Mucosa of descending colon (tissue), 3 donors: Measurements from ENCODE around the gene ACO2. TPM values are rescaled to one million over a fixed set of nuclear protein-coding genes. Genes with fewer than 3 reads are reported as not detected.
A peak's percentile ranks its signal among the peaks of the same experiment; 100 is the strongest.

ENCODE experiments used
- ATAC-seq: fragments of 200-7000 bp; cut with Tn5 transposase; one replicate; pipeline ENCODE4 v1.9.1; 2020; ENCODE audit warnings: mild to moderate bottlenecking, moderate library complexity
- DNase-seq, 3 donors: peaks; one replicate each; pipeline ENCODE4 v3.0.0-alpha.2; 2020
- H3K36me3 ChIP-seq: fragments of 200-600 bp; one replicate; pipeline ENCODE4 v1.8.0; 2021; ENCODE audit warnings: low read depth, mild to moderate bottlenecking
- H3K4me1 ChIP-seq: fragments of 200-600 bp; one replicate; pipeline ENCODE4 v1.8.0; 2021; ENCODE audit warnings: low read depth, mild to moderate bottlenecking
- H3K4me3 ChIP-seq: fragments of 200-600 bp; one replicate; pipeline ENCODE4 v1.8.0; 2021; ENCODE audit warnings: mild to moderate bottlenecking
- H3K9me3 ChIP-seq: fragments of 200-600 bp; one replicate; pipeline ENCODE4 v1.8.0; 2021; ENCODE audit warnings: mild to moderate bottlenecking
- intact Hi-C, 2 donors: fragments of 100-400 bp; cut with DNase I in 1 of 2; cut with micrococcal nuclease in 1 of 2; formaldehyde crosslinking; loops; one replicate each; pipeline versions ENCODE4 v1.11.0 to v1.11.1; 2022; cut with DNase I, micrococcal nuclease
- total RNA-seq, 3 donors: library from RNA; stranded (reverse); fragmentation: NEBNext Ultra II Directional in 2 of 3; extraction: Animal tissue kit (Norgen Biotek cat#: 25700) in 2 of 3; gene quantifications; one replicate each; pipeline versions ENCODE4 v1.2.1 to v1.2.4, GENCODE V29; 2021 to 2023
- TF ChIP-seq, protein P1 (sequence below): fragments of 200-600 bp; IDR thresholded peaks from one replicate; pipeline ENCODE4 v1.8.0; 2022; ENCODE audit warnings: antibody characterized with exemption, mild to moderate bottlenecking
- donor health status: DM: no; HTN: no; CAD: no; lungs with moderate emphysema.
- donor health status: DM: no; HTN: no; CAD: no.
- donor health status: DM: no; HTN: yes; CAD: no.

Gene ACO2
- total RNA-seq, 3 donors from 2014 or later = 187 to 295 (median 241) TPM

DNA sequence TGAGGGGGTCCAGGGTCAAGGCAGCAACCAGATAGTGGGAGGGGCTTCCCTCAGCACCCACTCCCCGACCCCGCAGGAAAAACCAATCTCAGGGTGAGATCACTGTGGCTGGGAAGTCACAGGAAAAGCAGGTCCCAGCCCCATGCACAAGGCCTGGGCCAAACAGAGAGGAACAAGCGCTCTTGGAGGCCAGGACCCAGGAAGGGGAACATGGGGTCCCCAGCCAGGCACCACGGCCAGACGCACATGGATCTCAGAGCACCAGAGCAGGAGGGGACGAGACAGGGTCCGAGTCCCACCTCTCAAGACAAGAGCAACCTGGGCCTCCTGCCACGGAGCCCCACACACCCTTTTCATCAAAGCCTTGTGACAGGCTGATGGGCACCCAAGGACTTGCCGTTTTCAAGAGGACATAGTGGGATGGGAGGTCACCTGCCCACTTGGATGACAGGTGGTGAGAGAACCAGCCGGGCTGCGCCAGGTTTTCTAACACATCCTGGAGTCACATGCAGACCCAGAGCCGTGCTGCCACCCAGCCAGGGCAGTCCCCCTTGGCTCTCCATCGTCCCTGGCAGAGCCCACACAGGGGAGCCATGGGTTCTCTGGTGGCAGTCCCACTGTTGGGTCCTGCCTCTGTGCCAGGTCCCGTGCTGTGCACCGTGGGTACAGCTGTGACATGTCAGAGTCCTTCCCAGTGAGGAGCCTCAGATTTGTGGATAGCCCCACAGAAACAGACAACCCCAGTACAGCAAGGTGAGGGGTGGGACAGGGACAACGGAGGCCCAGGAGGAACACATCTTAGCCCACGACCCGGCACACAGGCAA lies 62.2 kb downstream of the ACO2 start:
- no peaks in the 10 kb centered on the region for H3K9me3 ChIP-seq
- no peak for ATAC-seq
- H3K4me3 ChIP-seq = no peak overlapping the region
- TF ChIP-seq, protein P1, sequence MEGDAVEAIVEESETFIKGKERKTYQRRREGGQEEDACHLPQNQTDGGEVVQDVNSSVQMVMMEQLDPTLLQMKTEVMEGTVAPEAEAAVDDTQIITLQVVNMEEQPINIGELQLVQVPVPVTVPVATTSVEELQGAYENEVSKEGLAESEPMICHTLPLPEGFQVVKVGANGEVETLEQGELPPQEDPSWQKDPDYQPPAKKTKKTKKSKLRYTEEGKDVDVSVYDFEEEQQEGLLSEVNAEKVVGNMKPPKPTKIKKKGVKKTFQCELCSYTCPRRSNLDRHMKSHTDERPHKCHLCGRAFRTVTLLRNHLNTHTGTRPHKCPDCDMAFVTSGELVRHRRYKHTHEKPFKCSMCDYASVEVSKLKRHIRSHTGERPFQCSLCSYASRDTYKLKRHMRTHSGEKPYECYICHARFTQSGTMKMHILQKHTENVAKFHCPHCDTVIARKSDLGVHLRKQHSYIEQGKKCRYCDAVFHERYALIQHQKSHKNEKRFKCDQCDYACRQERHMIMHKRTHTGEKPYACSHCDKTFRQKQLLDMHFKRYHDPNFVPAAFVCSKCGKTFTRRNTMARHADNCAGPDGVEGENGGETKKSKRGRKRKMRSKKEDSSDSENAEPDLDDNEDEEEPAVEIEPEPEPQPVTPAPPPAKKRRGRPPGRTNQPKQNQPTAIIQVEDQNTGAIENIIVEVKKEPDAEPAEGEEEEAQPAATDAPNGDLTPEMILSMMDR = no peak
- intact Hi-C loops = no loop called here
- DNase-seq = no peak
- H3K4me1 ChIP-seq = no peaks in the 10 kb centered on the region
- peaks cover 5% of the 10 kb centered on the region for H3K36me3 ChIP-seq

DNA sequence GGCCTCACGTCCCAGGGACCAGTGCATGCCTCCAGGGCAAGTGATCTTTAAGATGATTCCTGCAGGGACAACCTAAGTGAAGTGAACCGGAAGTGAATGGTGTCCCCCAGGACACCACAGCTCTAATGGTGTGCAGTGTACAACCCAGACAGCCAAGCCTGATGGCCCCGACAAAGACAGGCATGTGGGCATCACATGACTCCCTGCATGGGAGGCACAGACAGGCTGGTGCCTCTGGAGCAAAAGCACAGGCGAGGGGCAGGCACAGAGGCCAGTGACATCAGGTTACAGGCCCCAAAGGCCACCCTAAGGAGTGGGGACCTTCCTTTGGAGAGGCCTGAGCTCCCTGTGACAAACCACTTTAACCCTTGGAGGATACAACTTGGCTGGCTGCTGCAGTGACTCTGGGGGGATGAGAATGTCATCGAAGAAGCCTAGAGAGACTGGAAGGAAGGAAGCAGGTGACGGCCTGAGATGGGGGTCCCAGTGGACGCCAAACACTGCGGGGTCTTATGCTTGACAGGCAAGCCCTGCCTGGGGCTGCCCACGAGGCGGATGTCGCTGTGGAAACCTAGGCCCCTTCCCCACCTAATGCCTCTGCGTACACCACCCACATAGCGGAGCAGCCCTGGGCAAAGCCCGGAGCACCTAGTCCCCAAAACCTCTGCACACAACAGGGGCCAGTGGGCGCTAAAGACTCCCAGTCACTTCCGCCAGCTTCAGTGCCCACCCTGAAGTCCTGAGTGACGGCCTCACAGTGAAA lies 63.0 kb downstream of the ACO2 start:
- ATAC-seq = no peak
- Histone ChIP-seq H3K9me3 (no peaks in the 10 kb centered on the region), H3K4me3 (no peak overlapping the region), H3K4me1 (no peaks in the 10 kb centered on the region), H3K36me3 (peaks cover 5% of the 10 kb centered on the region)
- intact Hi-C loops = no loop called here
- no peak for DNase-seq
- TF ChIP-seq, protein P1 = no peak

- Histone ChIP-seq H3K9me3 (no peaks in the 10 kb centered on the region), H3K36me3 (no peaks in the 10 kb centered on the region), H3K4me3 (no peak overlapping the region), H3K4me1 (no peaks in the 10 kb centered on the region)
- peak; percentile 79 for ATAC-seq
- TF ChIP-seq, protein P1 = peak; percentile 68
- intact Hi-C loops = no loop called here
- DNase-seq = peak; percentile 74 to 81 (median 78)
Observed at GRCh38 chr22:41532908-41533825, 64.2 kb downstream of the ACO2 start.

DNA sequence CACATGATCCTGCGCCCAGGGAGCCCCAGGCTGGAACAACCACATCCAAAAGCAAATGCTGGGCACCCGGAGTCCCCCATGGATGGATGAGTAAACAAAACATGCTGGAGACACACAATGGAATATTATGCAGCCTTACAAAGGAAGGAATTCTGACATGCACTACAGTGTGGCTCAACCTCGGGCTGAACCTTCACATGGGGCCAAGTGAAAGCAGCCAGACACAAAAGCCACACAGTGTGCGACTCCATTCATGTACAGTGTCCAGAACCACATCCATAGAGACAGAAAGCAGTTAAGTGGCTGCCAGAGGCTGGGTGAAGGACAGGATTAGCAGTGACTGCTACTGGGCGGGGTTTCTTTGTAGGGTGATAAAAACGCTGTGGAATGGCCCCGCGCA lies 65.3 kb downstream of the ACO2 start:
- TF ChIP-seq, protein P1 = no peak
- intact Hi-C loops = no loop called here
- no peaks in the 10 kb centered on the region for H3K4me1 ChIP-seq
- no peak for DNase-seq
- H3K4me3 ChIP-seq = no peak overlapping the region
- peak; percentile 12 for ATAC-seq
- H3K9me3 ChIP-seq = no peaks in the 10 kb centered on the region
- H3K36me3 ChIP-seq = no peaks in the 10 kb centered on the region

GRCh38 chr22:41535244-41535643 lies 66.3 kb downstream of the ACO2 start:
- Histone ChIP-seq H3K4me1 (no peaks in the 10 kb centered on the region), H3K9me3 (no peaks in the 10 kb centered on the region), H3K36me3 (no peaks in the 10 kb centered on the region), H3K4me3 (no peak overlapping the region)
- TF ChIP-seq, protein P1 = no peak
- DNase-seq = no peak
- intact Hi-C loops = no loop called here
- no peak for ATAC-seq
